H1 (cell line): ENCODE data around the gene CDC37. TPM values are rescaled to one million over a fixed set of nuclear protein-coding genes. Genes with fewer than 3 reads are reported as not detected.

Experiments used
- KDM1A ChIP-seq: fragments of 200-600, 300-600 bp; sonication (generic); IDR thresholded peaks from 2 replicates; pipeline ENCODE4 v1.7.1; 2016; ENCODE audit warnings: mild to moderate bottlenecking, low read length, borderline replicate concordance
- POLR2AphosphoS5 ChIP-seq: IDR thresholded peaks from 2 replicates; pipeline ENCODE4 v1.6.1; 2011; ENCODE audit warnings: low read depth, low read length
- RNF2 ChIP-seq: fragments of 200-900, 300-1000 bp; sonication (generic); IDR thresholded peaks from 2 replicates; pipeline ENCODE4 v1.7.1; 2016; ENCODE audit warnings: borderline replicate concordance, low read depth, mild to moderate bottlenecking, antibody characterized with exemption, low read length; ENCODE audit not compliant: poor library complexity, severe bottlenecking; ENCODE audit errors: missing control alignments
- RXRA ChIP-seq: IDR thresholded peaks from 2 replicates; pipeline ENCODE4 v1.6.1; 2011; ENCODE audit warnings: low read depth, mild to moderate bottlenecking, low read length, moderate library complexity; ENCODE audit not compliant: insufficient read depth
- TAF1 ChIP-seq: IDR thresholded peaks from 2 replicates; pipeline ENCODE4 v1.6.1; 2011; ENCODE audit warnings: mild to moderate bottlenecking, low read depth, low read length
- polyA plus RNA-seq, 7 experiments: library from polyadenylated mRNA; depleted of rRNA in 3 of 7; stranded (reverse) in 5 of 7; unstranded in 2 of 7; fragments of >200 nt in 5 of 7; fragments of 200-250 nt in 2 of 7; gene quantifications; 1 replicate in 5 of 7; 2 replicates in 1 of 7; 4 replicates in 1 of 7; pipeline versions ENCODE4 v1.2.1 to v1.2.3, GENCODE V29; 2011 to 2013; ENCODE audit warnings: missing spikeins in 2 of 7, mixed read lengths in 2 of 7
- total RNA-seq: library from RNA; stranded (reverse); fragmentation: NEBNext Ultra II Directional; extraction: Animal tissue kit (Norgen Biotek cat#: 25700); gene quantifications from 2 replicates; pipeline ENCODE4 v1.2.1, GENCODE V29; 2021

The CDC37 gene
- total and polyA plus RNA-seq, 2 of the 8 experiments (the other 6 are each of a cell fraction or from before 2014, with no cell fraction given) = 162 to 181 TPM

GRCh38 chr19:10420444-10421239 lies 17.3 kb upstream of the CDC37 start, which contains the start of gene PDE4A (continued):
- TF ChIP-seq POLR2AphosphoS5 (no peak), KDM1A (peak; percentile 27; the same call in 1 of the 2 replicates), RNF2 (no peak), TAF1 (no peak), RXRA (no peak)
